GM08714 (cell line): ENCODE data around the gene GFY.

Experiments
- H3K4me3 ChIP-seq: fragments of 200-500 bp; sonication (Bioruptor generic); 2 replicates; pipeline ENCODE4 v1.5.1; 2014; ENCODE audit warnings: mild to moderate bottlenecking, low read length, inconsistent platforms
- ZNF274 ChIP-seq: IDR thresholded peaks from 2 replicates; pipeline ENCODE4 v1.6.1; 2012; ENCODE audit warnings: mild to moderate bottlenecking, low read depth, low read length

Gene GFY, protein sequence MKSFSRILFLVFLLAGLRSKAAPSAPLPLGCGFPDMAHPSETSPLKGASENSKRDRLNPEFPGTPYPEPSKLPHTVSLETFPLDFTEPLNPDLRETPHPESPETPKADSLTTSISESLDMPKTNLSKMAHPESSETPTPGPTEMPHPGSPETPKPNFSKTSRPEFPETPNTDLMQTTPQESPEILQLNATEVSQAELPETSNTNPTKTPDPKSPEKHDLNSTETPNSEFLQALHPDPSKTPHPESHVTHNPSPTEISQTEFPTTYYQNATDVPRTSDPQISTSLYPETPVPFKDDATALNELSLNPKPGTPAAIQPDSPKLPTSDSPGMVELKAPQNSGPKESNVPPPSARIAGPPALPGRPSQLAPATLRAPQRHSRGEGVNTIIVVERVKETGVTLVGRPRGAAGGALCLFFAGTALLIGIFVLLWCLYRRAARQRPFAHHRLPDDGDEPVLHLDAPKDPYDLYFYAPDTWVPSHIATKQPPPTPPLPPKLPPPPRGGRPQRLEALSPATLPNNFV

DNA sequence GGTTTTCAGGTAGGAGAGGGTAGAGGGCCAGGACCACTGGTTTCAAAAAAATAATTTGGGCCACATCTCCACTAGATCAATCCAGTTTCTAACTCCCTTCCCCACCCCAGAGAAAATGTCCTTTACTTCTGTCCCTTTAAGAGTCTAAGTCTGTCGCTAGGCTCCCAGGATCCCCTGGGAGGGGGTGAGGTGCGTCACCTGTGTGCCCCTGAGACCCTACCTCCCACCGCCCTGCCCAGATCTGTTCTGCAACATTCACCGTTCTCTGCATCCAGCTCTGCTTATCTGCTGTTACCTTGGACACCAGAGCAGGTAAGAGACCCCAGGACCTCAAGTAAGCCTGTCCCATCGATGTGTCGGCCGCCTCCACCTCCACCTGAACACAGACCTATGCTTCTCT lies at the start of gene GFY:
GFY (plus strand) TSS at position 211 of the 400 bp plus-strand sequence. CDS start 1,043 bp downstream, outside the sequence.
- TF ChIP-seq ZNF274 = no peak
- H3K4me3 ChIP-seq = no peak within 1 kb of the TSS

DNA sequence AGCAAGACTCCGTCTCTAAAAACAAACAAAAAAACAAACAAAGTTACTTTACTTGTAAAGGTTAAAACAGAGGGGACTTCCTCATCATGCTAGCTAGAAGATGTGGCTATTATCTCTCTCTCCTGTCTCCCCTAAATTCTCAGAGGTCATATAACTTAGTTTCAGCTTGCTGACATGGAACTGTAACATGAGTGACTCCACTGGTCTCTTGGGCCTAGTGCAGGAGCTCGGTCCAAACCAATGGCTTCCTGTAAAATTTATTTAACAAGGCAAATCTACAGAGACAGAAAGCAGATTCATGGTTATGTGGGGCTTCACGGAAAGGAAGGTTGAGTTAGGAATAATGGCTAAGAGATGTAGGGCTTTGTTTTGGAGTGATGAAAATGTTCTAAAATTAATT lies 46.7 kb upstream of the GFY start:
- TF ChIP-seq ZNF274 = no peak
- H3K4me3 ChIP-seq = no peak overlapping the region

DNA sequence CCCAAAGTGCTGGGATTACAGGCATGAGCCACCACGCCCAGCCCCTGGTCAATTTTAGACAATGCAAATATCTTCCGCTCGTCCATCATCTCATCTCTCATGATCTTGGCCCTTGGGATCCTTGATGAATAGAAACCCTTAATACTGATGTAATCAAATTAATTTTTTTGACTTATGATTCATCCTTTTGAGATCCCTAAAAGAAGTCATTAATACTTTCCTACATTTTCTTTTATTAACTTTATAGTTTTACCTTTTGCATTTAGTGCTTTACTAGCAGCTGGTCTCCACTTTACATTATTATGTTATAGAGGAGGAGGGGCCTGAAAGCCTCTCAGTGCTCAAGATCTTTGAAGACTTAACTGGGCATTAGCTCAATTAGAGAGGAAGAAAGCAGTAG lies 44.8 kb upstream of the GFY start:
- no peak for TF ChIP-seq ZNF274

DNA sequence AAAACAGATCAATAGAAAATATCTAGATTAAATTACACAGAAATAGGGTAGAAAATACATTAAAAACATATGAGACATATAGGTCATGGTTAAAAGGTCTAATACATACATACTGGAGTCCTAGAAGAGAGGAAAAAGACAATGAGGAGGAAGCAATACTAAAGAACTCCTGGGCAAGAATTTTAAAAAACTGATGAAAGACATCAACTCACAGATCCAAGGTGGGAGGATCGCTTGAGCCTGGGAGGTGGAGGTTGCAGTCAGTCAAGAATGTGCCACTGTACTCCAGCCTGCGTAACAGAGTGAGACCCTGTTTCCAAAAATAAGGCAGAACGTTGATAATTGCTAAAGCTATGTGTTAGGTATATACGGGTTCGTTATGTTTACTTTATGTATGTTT lies 42.5 kb upstream of the GFY start:
- TF ChIP-seq ZNF274 = no peak

More for the DNA sequence above, 44.8 kb upstream of the GFY start:
- H3K4me3 ChIP-seq = no peak overlapping the region

DNA sequence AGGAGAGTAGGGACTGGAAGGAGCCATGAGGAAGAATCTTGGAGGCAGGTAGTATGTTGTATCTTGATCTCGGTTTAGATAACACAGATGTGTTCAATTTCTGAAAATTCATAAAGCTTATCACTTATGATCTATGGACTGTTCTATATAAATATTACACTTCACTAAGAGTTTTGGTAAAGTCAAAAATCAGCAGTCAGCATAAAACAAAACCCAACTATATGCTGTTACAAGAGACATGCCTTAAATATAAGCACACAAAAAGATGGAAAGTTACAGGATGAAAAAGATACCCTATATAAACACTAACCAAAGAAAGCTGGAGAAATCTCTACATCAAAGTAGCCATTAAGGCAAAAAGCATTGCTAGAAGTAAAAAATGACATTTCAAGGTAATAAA lies 41.6 kb upstream of the GFY start:
- TF ChIP-seq ZNF274 = no peak
- H3K4me3 ChIP-seq = no peak overlapping the region

More for the DNA sequence above, 42.5 kb upstream of the GFY start:
- H3K4me3 ChIP-seq = no peak overlapping the region

DNA sequence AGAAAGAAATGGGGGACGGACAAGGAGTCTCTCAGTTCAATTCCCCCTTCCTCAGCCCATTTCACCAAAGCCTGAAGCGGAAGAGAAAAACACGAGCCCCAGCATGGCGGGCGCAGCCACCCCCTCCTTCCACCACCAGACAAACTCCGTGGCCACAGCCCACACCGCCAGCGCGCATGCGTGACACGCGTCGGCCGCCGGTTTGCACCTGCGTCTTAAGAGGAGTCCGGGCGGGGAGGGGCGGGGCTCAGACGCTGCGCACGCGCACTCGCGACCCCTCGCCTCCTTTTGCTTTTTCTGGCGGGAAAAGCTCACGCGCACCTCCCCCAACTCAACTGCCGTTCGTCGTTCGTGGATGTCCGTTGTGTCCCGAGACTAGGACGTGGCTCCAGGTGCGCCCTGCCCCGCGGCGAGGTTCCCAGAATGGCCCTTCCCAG lies 37.2 kb upstream of the GFY start, which contains the start of gene KASH5:
KASH5 (plus strand) TSS at position 314 of the 437 bp plus-strand sequence. CDS start 2,635 bp downstream, outside the sequence.
- H3K4me3 ChIP-seq = peak within 1 kb of the TSS; percentile 23; the same call in 1 of the 2 replicates
- TF ChIP-seq ZNF274 = no peak

DNA sequence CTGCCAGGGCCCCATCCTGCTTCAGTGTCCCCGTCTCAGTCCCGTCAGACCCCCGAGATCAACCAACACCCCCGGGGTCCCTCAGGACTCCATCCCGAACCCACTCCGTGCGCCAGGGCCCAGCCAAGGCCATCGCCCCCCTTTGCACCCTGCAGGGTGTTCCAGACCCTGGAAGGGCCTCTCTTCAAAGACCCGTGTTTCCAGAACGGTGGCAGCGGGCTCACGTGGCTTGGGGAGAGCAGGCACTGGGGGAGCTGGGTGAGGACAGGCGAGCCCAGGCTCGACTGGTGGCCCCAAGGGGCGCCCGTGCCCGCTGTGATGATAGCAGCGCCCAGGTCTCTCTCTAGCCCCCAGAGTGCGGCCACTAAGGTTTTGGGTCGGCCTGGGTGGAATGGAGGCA lies 35.8 kb upstream of the GFY start:
- no peak overlapping the region for H3K4me3 ChIP-seq
- no peak for TF ChIP-seq ZNF274

DNA sequence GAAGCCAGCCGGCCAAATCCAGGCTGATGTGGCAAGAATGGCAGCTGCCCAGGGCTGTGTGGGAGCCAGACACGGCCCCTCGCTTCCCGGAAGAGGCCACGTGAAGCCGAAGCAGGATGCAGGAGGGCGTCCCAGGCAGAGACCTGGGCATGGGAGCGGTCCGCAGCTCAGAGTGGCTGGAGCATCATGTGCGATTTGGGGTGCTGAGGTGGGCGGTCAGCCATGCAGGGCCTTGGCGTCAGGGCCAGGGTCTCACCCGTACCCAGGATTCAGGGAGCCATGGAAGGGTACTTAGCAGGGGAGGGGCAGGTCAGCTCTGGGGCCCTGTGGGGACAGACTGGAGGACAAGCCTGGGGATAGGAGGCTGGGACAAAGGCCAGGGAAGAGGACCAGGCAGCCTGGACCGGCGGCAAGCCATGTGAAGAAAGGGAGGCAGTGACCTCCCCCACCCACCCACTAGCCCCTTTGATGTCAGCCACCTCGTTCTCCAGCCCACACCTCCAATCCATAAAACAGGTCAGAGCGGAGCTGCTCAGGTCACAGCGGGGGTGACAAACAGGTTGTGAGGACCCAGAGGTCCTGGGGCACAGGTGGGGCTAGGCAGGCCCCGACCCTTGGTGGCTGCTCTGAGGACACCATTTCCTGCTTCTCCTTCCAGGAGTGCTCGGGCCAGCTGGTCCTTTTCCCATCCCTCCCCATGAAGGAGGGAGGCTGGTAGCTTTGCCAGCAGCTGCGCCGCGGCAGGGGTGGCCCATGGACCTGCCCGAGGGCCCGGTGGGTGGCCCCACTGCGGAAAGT lies 34.9 kb upstream of the GFY start:
- TF ChIP-seq ZNF274 = no peak
- no peak overlapping the region for H3K4me3 ChIP-seq

DNA sequence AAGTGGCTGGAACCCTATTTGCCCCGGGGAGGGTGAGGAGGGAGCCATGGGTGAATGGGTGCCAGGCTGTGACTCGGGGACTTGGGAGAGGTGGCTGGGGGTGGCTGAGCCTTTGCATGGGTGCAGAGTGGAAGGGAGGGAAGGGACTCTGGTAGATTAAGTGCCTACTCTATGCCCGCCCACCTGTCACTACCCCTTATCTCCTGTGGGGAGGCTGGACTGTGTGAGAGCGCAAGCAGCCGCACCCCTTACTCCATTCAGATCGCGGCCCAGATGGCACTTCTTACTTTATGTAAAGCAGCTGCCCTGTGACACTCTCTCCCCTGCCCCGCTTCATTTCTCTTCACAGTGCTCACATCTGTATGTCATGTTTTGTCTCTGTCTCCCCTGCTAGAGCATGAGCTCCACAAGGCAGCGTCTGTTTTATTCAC lies 34.2 kb upstream of the GFY start:
- H3K4me3 ChIP-seq = no peak overlapping the region
- TF ChIP-seq ZNF274 = no peak

DNA sequence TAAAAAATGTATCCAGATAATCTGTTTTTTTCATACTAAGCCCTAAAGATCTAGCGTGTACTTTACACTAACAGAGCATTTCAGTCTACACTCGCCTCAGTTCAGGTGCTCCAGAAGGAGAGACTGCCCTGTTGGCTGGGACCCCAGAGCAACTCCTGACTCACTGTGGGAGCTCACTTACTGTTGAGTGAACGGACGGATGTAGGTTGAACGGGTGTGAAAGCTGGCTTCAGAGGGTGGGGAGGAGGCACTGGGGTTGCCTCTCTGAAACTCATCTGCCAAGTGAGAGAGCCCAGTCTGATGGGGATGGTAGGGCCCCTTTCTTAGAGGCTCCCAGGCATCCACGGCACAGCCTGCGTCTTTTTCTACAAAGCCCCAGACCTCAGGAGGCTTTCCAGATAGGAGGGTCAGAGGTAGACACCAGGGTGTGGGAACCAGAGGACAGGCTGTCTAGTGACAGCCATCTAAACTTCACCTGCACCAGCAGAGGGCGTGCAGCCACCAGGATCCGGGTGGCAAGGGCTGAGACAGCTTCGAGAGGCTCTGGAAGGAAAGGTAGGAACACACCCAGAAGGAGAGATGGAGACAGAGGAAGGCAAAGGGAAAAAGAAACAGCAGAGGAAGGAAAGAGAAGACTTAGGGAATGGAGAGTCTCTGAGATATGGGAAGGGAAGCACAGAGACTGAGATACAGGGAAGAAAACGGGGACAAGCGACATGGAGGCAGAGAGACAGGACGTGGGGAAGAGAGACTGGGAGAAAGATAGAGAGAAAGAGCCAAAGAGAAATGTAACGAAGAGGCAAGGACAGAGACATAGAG lies 33.4 kb upstream of the GFY start:
- TF ChIP-seq ZNF274 = no peak
- H3K4me3 ChIP-seq = no peak overlapping the region

DNA sequence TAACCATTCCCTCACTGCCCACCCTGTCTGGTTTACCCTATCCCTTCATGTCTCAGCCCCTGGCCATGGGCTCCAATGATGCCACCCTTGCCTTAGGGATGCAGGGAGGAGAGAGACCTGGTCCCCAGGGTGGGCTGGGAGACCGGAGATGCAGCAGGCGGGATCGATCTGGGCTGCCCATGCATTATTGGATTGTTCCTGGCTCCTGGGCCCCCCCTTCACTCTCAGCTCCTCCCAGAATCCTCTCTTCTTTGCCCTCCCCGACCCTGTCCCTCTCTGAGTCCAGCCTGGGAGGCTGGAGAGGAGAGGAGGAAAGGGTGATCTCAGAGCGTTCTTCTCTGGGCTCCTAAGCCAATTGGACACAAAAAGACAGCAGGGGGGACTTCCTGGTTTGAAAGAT lies 31.3 kb upstream of the GFY start:
- no peak for TF ChIP-seq ZNF274
- no peak overlapping the region for H3K4me3 ChIP-seq

DNA sequence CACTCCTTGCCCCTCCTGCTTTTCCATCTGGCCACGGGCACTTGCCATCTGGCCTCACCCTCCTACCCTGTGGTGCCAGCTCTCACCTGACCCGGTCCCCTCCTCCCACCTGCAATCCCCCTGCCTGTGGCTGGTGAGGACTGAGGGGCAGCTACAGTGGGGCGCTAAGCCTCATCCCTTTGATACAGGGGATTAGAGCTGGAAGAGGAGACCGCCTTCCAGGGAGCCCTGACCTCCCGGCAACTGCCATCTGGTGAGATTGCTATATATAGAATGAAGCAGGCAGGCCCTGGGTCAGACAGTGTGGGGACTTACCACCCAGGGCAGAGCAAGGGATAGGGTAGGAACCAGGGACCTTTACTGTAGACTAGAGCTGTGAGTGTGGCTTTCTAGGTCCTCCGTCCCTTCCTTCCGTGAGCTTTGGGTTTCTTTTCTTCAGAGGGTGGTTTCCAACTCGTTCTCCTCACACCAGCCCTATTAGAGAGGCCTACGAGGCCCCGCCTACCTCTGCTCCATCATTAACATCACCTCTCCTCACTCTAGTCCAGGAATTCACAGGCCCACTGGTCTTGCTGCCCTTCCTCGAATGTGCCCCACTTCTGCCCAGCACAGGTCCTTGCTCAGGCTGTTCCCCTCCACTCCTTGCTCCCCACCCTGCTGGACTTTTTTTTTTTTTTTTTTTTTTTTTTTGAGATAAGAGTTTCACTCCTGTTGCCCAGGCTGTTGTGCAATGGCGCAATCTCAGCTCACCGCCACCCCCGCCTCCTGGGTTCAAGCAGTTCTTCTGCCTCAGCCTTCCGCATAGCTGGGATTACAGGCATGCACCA lies 29.4 kb upstream of the GFY start:
- TF ChIP-seq ZNF274 = no peak
- H3K4me3 ChIP-seq = no peak overlapping the region

DNA sequence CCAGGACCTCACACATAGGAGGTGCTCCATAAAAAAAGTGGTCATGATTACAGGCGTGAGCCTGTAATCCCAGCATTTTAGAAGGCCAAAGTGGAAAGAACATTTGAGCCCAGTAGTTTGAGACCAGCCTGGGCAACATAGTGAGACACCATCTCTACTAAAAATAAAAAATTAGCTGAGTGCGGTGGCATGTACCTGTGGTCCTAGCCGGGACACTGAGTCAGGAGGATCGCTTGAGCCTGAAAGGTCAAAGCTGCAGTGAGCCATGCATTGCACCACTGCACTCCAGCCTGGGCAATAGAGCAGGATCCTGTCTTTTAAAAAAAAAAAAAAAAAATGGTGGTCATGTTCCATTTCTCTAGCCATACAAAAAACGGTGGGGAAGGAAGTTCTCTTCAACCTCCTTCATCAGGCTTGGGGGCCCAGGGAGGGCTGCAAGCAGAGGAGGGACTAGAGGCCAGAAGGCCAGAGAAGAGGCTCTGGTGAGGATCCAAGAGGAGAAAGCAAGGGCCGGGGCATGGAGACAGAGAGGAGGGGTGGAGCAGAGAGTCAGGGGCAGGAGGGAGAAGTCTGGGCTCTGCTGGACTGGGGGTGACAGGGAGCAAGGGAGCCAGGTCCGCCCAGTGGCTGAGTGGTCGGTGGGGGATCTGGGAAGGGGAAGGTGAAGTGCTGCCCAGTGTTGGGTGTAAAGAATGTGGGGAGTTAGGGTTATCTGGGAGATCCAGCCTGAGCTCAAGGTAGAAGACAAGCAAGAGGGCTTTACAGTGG lies 28.3 kb upstream of the GFY start:
- no peak for TF ChIP-seq ZNF274
- H3K4me3 ChIP-seq = no peak overlapping the region
